ENCODE measurements around the gene SMPX.

The SMPX gene

GRCh38 chrX:21781976-21782375, 24.1 kb upstream of the SMPX start:
- no peak for TF ChIP-seq GABPA (IDR thresholded peaks at IDR 0.05; ENCODE audit: low read depth)
- TF ChIP-seq POLR2AphosphoS5 (IDR thresholded peaks at IDR 0.05; ENCODE audit: low read depth), result no peak
- no peak for TF ChIP-seq REST (IDR thresholded peaks at IDR 0.05; ENCODE audit: insufficient replicate concordance, low read depth)
- no peak for TF ChIP-seq SPI1 (IDR thresholded peaks at IDR 0.05; ENCODE audit: borderline replicate concordance, low read depth)
- no peak overlapping the region for H3K27ac ChIP-seq (replicated peaks)
- no peak for DNase-seq (ENCODE audit: low read depth in 1 of 2, low spot score in 1 of 2)
- no peaks in the 10 kb centered on the region for H3K27me3 ChIP-seq (ENCODE audit: insufficient read depth, poor library complexity, severe bottlenecking)
- H3K4me3 ChIP-seq (replicated peaks; ENCODE audit: insufficient read depth, low read length), result no peak overlapping the region

- H3K27ac ChIP-seq (replicated peaks), result no peak overlapping the region
- H3K27me3 ChIP-seq (ENCODE audit: insufficient read depth, poor library complexity, severe bottlenecking), result no peaks in the 10 kb centered on the region
- H3K4me3 ChIP-seq (replicated peaks; ENCODE audit: insufficient read depth, low read length), result no peak overlapping the region
- no peak for DNase-seq (ENCODE audit: low read depth in 1 of 2, low spot score in 1 of 2)
- TF ChIP-seq POLR2AphosphoS5 (IDR thresholded peaks at IDR 0.05; ENCODE audit: low read depth) (no peak), SPI1 (IDR thresholded peaks at IDR 0.05; ENCODE audit: borderline replicate concordance, low read depth) (no peak), CTCF (IDR thresholded peaks at IDR 0.05; ENCODE audit: insufficient read depth, low read length) (no peak), GABPA (IDR thresholded peaks at IDR 0.05; ENCODE audit: low read depth) (no peak), REST (IDR thresholded peaks at IDR 0.05; ENCODE audit: insufficient replicate concordance, low read depth) (no peak)
These were observed 23.6 kb upstream of the SMPX start for GRCh38 chrX:21781525-21781924.

- DNase-seq (ENCODE audit: low read depth in 1 of 2, low spot score in 1 of 2), result no peak
These were observed 21.2 kb upstream of the SMPX start for GRCh38 chrX:21779095-21779494.

More at GRCh38 chrX:21779095-21779494, 21.2 kb upstream of the SMPX start:
- H3K27me3 ChIP-seq (ENCODE audit: insufficient read depth, poor library complexity, severe bottlenecking), result no peaks in the 10 kb centered on the region
- no peak for TF ChIP-seq POLR2AphosphoS5 (IDR thresholded peaks at IDR 0.05; ENCODE audit: low read depth)
- no peak for TF ChIP-seq GABPA (IDR thresholded peaks at IDR 0.05; ENCODE audit: low read depth)
- no peak for TF ChIP-seq CTCF (IDR thresholded peaks at IDR 0.05; ENCODE audit: insufficient read depth, low read length)
- TF ChIP-seq SPI1 (IDR thresholded peaks at IDR 0.05; ENCODE audit: borderline replicate concordance, low read depth), result no peak
- no peak for TF ChIP-seq REST (IDR thresholded peaks at IDR 0.05; ENCODE audit: insufficient replicate concordance, low read depth)
- no peak overlapping the region for H3K27ac ChIP-seq (replicated peaks)
- H3K4me3 ChIP-seq (replicated peaks; ENCODE audit: insufficient read depth, low read length), result no peak overlapping the region

All from HL-60 (cell line).